WTC11 (cell line): Measurements from ENCODE around the gene CD4.

Experiments used
- ATF2 ChIP-seq: sonication (generic); formaldehyde crosslinking; IDR thresholded peaks from 2 replicates; pipeline ENCODE4 v1.8.1; 2022; ENCODE audit warnings: low read depth, missing genetic modification reagents, borderline replicate concordance
- CTCF ChIP-seq: fragments of 200-600 bp; IDR thresholded peaks from 2 replicates; pipeline ENCODE4 v1.8.0; 2022; ENCODE audit warnings: antibody characterized with exemption
- ESRRA ChIP-seq: sonication (generic); formaldehyde crosslinking; IDR thresholded peaks from 2 replicates; pipeline ENCODE4 v1.8.1; 2022; ENCODE audit warnings: mild to moderate bottlenecking, missing genetic modification reagents, borderline replicate concordance
- GABPB1 ChIP-seq: sonication (generic); formaldehyde crosslinking; IDR thresholded peaks from 2 replicates; pipeline ENCODE4 v1.8.1; 2023; ENCODE audit warnings: mild to moderate bottlenecking, missing genetic modification reagents
- NFYB ChIP-seq: sonication (generic); formaldehyde crosslinking; conservative IDR thresholded peaks from 2 replicates; pipeline ENCODE4 v1.8.0; 2022; ENCODE audit warnings: low read depth, missing genetic modification reagents
- ZNF121 ChIP-seq: sonication (generic); formaldehyde crosslinking; IDR thresholded peaks from 2 replicates; pipeline ENCODE4 v1.8.0; 2023; ENCODE audit warnings: missing genetic modification reagents
- TF ChIP-seq, protein P1 (sequence below): sonication (generic); formaldehyde crosslinking; IDR thresholded peaks from 2 replicates; pipeline ENCODE4 v1.8.0; 2022; ENCODE audit warnings: mild to moderate bottlenecking, missing genetic modification reagents

GRCh38 chr12:6795088-6795487, 5.8 kb downstream of the CD4 start:
- TF ChIP-seq GABPB1 (CRISPR knock-in tag) (no peak), ESRRA (CRISPR knock-in tag) (no peak), CTCF (no peak), NFYB (CRISPR knock-in tag) (no peak), ZNF121 (no peak), ATF2 (CRISPR knock-in tag) (no peak)
- TF ChIP-seq, protein P1, sequence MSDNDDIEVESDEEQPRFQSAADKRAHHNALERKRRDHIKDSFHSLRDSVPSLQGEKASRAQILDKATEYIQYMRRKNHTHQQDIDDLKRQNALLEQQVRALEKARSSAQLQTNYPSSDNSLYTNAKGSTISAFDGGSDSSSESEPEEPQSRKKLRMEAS (CRISPR knock-in tag), result no peak
